Brain microvascular endothelial cell (primary cell): Measurements from ENCODE around the gene CLMP.

Experiments
- DNase-seq: peaks from one replicate; pipeline ENCODE4 v3.0.0-alpha.2; 2020
- H3K27ac ChIP-seq: fragments of 250-450 bp; sonication (Bioruptor Pico); 2 replicates; pipeline ENCODE4 v1.5.1; 2020; ENCODE audit warnings: mild to moderate bottlenecking, moderate library complexity
- H3K27me3 ChIP-seq: fragments of 250-450 bp; sonication (Bioruptor Pico); replicated peaks from 2 replicates; pipeline ENCODE4 v1.5.1; 2020; ENCODE audit warnings: mild to moderate bottlenecking
- H3K36me3 ChIP-seq: fragments of 250-450 bp; sonication (Bioruptor Pico); replicated peaks from 2 replicates; pipeline ENCODE4 v1.5.1; 2020; ENCODE audit warnings: mild to moderate bottlenecking
- H3K4me3 ChIP-seq: 2 replicates; pipeline ENCODE4 v1.5.1; 2011; ENCODE audit warnings: low read depth, mild to moderate bottlenecking, control low read depth, low read length, moderate library complexity
- in situ Hi-C: cut with HindIII; loops from 2 replicates; pipeline ENCODE4 v1.10.0; 2017; ENCODE audit warnings: low sequenced_read_pairs, low pct_ligation_motif_present
- TF ChIP-seq, protein P1 (sequence below): IDR thresholded peaks from 2 replicates; pipeline ENCODE4 v1.5.1; 2011; ENCODE audit warnings: low read depth, mild to moderate bottlenecking, moderate library complexity, low read length, control low read depth, inconsistent platforms; ENCODE audit errors: missing control alignments

CLMP gene

DNA sequence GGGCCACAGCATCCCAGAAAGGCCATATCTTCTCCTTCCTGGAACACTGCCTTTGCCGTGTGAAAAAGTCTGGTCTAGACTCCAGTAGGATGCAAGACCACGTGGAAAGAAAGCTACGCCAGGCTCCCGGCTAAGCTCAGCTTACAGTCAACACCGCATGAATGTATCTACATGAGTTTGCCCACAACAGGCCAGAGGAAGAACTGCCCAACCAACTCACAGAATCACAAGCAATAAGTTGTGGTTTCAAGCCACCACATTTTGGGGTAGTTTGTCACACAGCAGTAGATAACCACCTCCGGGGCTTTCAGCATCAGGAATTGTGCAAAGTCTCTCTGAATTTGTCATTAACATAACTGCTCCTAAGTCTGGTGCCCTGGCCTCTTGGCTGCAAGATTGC lies 160.5 kb downstream of the CLMP start:
- Histone ChIP-seq H3K36me3 (no peaks in the 10 kb centered on the region), H3K27me3 (no peaks in the 10 kb centered on the region), H3K4me3 (no peak overlapping the region), H3K27ac (no peak overlapping the region)
- in situ Hi-C loops: no loop called here
- DNase-seq: no peak
- TF ChIP-seq, protein P1, sequence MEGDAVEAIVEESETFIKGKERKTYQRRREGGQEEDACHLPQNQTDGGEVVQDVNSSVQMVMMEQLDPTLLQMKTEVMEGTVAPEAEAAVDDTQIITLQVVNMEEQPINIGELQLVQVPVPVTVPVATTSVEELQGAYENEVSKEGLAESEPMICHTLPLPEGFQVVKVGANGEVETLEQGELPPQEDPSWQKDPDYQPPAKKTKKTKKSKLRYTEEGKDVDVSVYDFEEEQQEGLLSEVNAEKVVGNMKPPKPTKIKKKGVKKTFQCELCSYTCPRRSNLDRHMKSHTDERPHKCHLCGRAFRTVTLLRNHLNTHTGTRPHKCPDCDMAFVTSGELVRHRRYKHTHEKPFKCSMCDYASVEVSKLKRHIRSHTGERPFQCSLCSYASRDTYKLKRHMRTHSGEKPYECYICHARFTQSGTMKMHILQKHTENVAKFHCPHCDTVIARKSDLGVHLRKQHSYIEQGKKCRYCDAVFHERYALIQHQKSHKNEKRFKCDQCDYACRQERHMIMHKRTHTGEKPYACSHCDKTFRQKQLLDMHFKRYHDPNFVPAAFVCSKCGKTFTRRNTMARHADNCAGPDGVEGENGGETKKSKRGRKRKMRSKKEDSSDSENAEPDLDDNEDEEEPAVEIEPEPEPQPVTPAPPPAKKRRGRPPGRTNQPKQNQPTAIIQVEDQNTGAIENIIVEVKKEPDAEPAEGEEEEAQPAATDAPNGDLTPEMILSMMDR: no peak

DNA sequence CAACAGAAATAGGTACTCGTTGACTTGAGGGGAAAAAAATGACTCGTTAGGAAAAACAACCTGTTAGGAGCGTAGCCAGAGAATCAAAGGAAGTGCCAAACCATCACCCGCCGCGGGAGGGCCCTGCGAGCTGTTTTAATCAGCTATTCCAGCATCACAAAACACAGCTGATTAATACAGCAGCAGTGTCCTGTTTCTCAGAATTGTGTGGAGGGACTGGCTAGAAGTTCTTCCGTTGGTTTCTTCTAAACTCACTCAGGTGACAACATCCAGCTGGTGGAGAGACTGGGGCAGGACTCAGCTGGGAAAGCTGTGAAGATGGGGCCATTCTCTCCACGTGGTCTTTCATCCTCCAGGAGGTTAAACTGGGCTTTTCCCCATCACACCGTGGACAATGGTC lies 161.2 kb downstream of the CLMP start:
- in situ Hi-C loops: no loop called here
- no peak for DNase-seq

GRCh38 chr11:123030517-123030916 lies 164.5 kb downstream of the CLMP start:
- no peaks in the 10 kb centered on the region for H3K36me3 ChIP-seq
- no peak overlapping the region for H3K4me3 ChIP-seq
- no peaks in the 10 kb centered on the region for H3K27me3 ChIP-seq
- DNase-seq: no peak
- in situ Hi-C loops: no loop called here
- H3K27ac ChIP-seq: no peak overlapping the region
- TF ChIP-seq, protein P1: no peak

More for the DNA sequence above, 161.2 kb downstream of the CLMP start:
- no peak overlapping the region for H3K27ac ChIP-seq
- H3K36me3 ChIP-seq: no peaks in the 10 kb centered on the region
- no peaks in the 10 kb centered on the region for H3K27me3 ChIP-seq
- TF ChIP-seq, protein P1: peak; percentile 32
- H3K4me3 ChIP-seq: no peak overlapping the region

- H3K27ac ChIP-seq: no peak overlapping the region
- in situ Hi-C loops: no loop called here
- TF ChIP-seq, protein P1: peak; percentile 87
- no peaks in the 10 kb centered on the region for H3K36me3 ChIP-seq
- H3K27me3 ChIP-seq: peaks cover 3% of the 10 kb centered on the region
- no peak overlapping the region for H3K4me3 ChIP-seq
- peak; percentile 49 for DNase-seq
These were observed 174.1 kb downstream of the CLMP start for GRCh38 chr11:123020968-123021367.
